ENCODE data around the gene NRXN3. TPM values are rescaled to one million over a fixed set of nuclear protein-coding genes. Genes with fewer than 3 reads are reported as not detected.
A peak's percentile ranks its signal among the peaks of the same experiment; 100 is the strongest.

NRXN3 gene
- polyA plus RNA-seq, 1 experiment, result 1.1 TPM

GRCh38 chr14:78593949-78594348 is 423.8 kb downstream of the NRXN3 start:
- Histone ChIP-seq H3K4me3 (ENCODE audit: low read depth, low read length) (no peak overlapping the region), H3K27me3 (ENCODE audit: control insufficient read depth, insufficient read depth, low read length) (no peaks in the 10 kb centered on the region), H3K27ac (ENCODE audit: low read depth, low read length) (no peak overlapping the region), H3K9me3 (ENCODE audit: control insufficient read depth, insufficient read depth, low read length) (peaks cover 21% of the 10 kb centered on the region)
- CTCF ChIA-PET, result no interaction called here
- POLR2A ChIA-PET, result no interaction called here
- no peak for TF ChIP-seq CTCF (IDR thresholded peaks at IDR 0.05; ENCODE audit: low read depth, low read length)
- DNase-seq (ENCODE audit: low read depth, low spot score), result no peak

GRCh38 chr14:78595797-78596196 is 425.6 kb downstream of the NRXN3 start:
- ChIA-PET POLR2A (no interaction called here), CTCF (no interaction called here)
- H3K9me3 ChIP-seq (ENCODE audit: control insufficient read depth, insufficient read depth, low read length), result peaks cover 13% of the 10 kb centered on the region
- no peak overlapping the region for H3K4me3 ChIP-seq (ENCODE audit: low read depth, low read length)
- DNase-seq (ENCODE audit: low read depth, low spot score), result no peak
- H3K27ac ChIP-seq (ENCODE audit: low read depth, low read length), result no peak overlapping the region
- TF ChIP-seq CTCF (IDR thresholded peaks at IDR 0.05; ENCODE audit: low read depth, low read length), result no peak
- no peaks in the 10 kb centered on the region for H3K27me3 ChIP-seq (ENCODE audit: control insufficient read depth, insufficient read depth, low read length)

- Histone ChIP-seq H3K4me3 (ENCODE audit: low read depth, low read length) (no peak overlapping the region), H3K9me3 (ENCODE audit: control insufficient read depth, insufficient read depth, low read length) (peaks cover 13% of the 10 kb centered on the region), H3K27ac (ENCODE audit: low read depth, low read length) (no peak overlapping the region), H3K27me3 (ENCODE audit: control insufficient read depth, insufficient read depth, low read length) (no peaks in the 10 kb centered on the region)
- TF ChIP-seq CTCF (IDR thresholded peaks at IDR 0.05; ENCODE audit: low read depth, low read length), result peak; percentile 82
- no peak for DNase-seq (ENCODE audit: low read depth, low spot score)
- ChIA-PET CTCF (interaction anchor here (0.8 to 2.7 kb wide), 5 partner anchors 10 to 736 kb away, joined by 3 to 13 read pairs (median 3); no protein-coding TSS in a partner anchor), POLR2A (no interaction called here)
Measured at GRCh38 chr14:78598046-78598920, 428.1 kb downstream of the NRXN3 start.

- H3K27ac ChIP-seq (ENCODE audit: low read depth, low read length), result no peak overlapping the region
- H3K27me3 ChIP-seq (ENCODE audit: control insufficient read depth, insufficient read depth, low read length), result no peaks in the 10 kb centered on the region
- DNase-seq (ENCODE audit: low read depth, low spot score), result no peak
- CTCF ChIA-PET, result no interaction called here
- POLR2A ChIA-PET, result no interaction called here
- no peak for TF ChIP-seq CTCF (IDR thresholded peaks at IDR 0.05; ENCODE audit: low read depth, low read length)
- H3K9me3 ChIP-seq (ENCODE audit: control insufficient read depth, insufficient read depth, low read length), result peaks cover 7% of the 10 kb centered on the region; the same call in 1 of the 2 replicates
- H3K4me3 ChIP-seq (ENCODE audit: low read depth, low read length), result no peak overlapping the region
Measured at GRCh38 chr14:78605025-78605762, 435.0 kb downstream of the NRXN3 start.

Data from AG04450 (cell line).